GM06990 (cell line): ENCODE data around the gene THRA.

ENCODE experiments used
- DNase-seq: peaks from one replicate; pipeline ENCODE4 v3.0.0-alpha.2; 2011; ENCODE audit not compliant: insufficient read length; ENCODE audit errors: extremely low read depth
- H3K27me3 ChIP-seq: replicated peaks from 2 replicates; pipeline ENCODE4 v1.6.0; 2011; ENCODE audit warnings: low read length; ENCODE audit not compliant: control insufficient read depth, insufficient read depth
- H3K36me3 ChIP-seq: 2 replicates; pipeline ENCODE4 v1.5.1; 2011; ENCODE audit warnings: low read length; ENCODE audit not compliant: control insufficient read depth, insufficient read depth
- H3K4me3 ChIP-seq: replicated peaks from 2 replicates; pipeline ENCODE4 v1.5.1; 2011; ENCODE audit warnings: low read depth, mild to moderate bottlenecking, control low read depth, low read length
- TF ChIP-seq, protein P1 (sequence below): IDR thresholded peaks from 2 replicates; pipeline ENCODE4 v1.5.1; 2011; ENCODE audit warnings: low read length, control low read depth, mild to moderate bottlenecking, inconsistent platforms; ENCODE audit not compliant: insufficient read depth, poor library complexity, severe bottlenecking

The THRA gene

GRCh38 chr17:40022497-40022896 is 40.3 kb upstream of the THRA start:
- TF ChIP-seq, protein P1, sequence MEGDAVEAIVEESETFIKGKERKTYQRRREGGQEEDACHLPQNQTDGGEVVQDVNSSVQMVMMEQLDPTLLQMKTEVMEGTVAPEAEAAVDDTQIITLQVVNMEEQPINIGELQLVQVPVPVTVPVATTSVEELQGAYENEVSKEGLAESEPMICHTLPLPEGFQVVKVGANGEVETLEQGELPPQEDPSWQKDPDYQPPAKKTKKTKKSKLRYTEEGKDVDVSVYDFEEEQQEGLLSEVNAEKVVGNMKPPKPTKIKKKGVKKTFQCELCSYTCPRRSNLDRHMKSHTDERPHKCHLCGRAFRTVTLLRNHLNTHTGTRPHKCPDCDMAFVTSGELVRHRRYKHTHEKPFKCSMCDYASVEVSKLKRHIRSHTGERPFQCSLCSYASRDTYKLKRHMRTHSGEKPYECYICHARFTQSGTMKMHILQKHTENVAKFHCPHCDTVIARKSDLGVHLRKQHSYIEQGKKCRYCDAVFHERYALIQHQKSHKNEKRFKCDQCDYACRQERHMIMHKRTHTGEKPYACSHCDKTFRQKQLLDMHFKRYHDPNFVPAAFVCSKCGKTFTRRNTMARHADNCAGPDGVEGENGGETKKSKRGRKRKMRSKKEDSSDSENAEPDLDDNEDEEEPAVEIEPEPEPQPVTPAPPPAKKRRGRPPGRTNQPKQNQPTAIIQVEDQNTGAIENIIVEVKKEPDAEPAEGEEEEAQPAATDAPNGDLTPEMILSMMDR = no peak
- no peak for DNase-seq
- Histone ChIP-seq H3K36me3 (peaks cover 44% of the 10 kb centered on the region), H3K27me3 (no peaks in the 10 kb centered on the region), H3K4me3 (no peak overlapping the region)

- no peak for DNase-seq
- Histone ChIP-seq H3K4me3 (no peak overlapping the region), H3K36me3 (peaks cover 47% of the 10 kb centered on the region), H3K27me3 (no peaks in the 10 kb centered on the region)
- TF ChIP-seq, protein P1 = no peak
Observed at GRCh38 chr17:40022961-40023541, 39.7 kb upstream of the THRA start.

GRCh38 chr17:40023590-40024292 is 39.0 kb upstream of the THRA start:
- Histone ChIP-seq H3K36me3 (peaks cover 49% of the 10 kb centered on the region), H3K4me3 (no peak overlapping the region)
- no peak for DNase-seq

GRCh38 chr17:40024901-40025300 is 37.9 kb upstream of the THRA start:
- TF ChIP-seq, protein P1 = no peak
- DNase-seq = no peak
- H3K27me3 ChIP-seq = no peaks in the 10 kb centered on the region
- H3K4me3 ChIP-seq = no peak overlapping the region
- H3K36me3 ChIP-seq = peaks cover 44% of the 10 kb centered on the region

More at GRCh38 chr17:40023590-40024292, 39.0 kb upstream of the THRA start:
- TF ChIP-seq, protein P1 = no peak
- no peaks in the 10 kb centered on the region for H3K27me3 ChIP-seq

DNA sequence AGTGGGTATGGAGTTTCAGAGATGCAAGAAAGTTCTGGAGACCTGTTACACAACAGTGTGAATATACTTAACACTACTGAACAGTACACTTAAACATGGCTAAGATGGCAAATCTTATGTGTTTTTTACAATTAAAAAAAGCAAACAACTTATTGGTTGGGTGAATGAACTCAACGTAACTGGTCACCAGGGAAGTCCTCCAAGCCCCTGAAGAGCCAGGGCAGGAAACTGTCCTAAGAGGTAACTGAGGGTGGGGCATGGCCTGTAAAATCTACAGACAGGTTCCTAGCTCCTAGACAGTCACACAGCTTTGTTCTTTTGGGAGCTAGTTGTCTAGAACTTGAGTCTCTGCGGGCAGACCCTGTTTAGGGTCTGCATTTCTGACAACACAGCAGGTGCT is 37.2 kb upstream of the THRA start:
- H3K4me3 ChIP-seq = no peak overlapping the region
- H3K27me3 ChIP-seq = no peaks in the 10 kb centered on the region
- TF ChIP-seq, protein P1 = no peak
- no peak for DNase-seq
- H3K36me3 ChIP-seq = peaks cover 44% of the 10 kb centered on the region
